Stimulated activated CD4-positive, alpha-beta T cell treated with anti-CD3 and anti-CD28 coated beads, Interleukin-2, amount 100 ng/mL, for 48 hours (primary cell): ENCODE measurements around the gene ATP7B.

Source experiments
- DNase-seq, 2 donors: peaks; one replicate each; pipeline ENCODE4 v3.0.0-alpha.2; 2020

Gene ATP7B

GRCh38 chr13:51976423-51976822 is 34.8 kb downstream of the ATP7B start:
- no peak for DNase-seq

- DNase-seq: no peak
Observed at GRCh38 chr13:51974482-51974881, 36.8 kb downstream of the ATP7B start.

GRCh38 chr13:51971520-51972426 is 39.5 kb downstream of the ATP7B start:
- DNase-seq: no peak

- DNase-seq: no peak
Observed at GRCh38 chr13:51970349-51970748, 40.9 kb downstream of the ATP7B start.

GRCh38 chr13:51967482-51968446 is 43.5 kb downstream of the ATP7B start:
- DNase-seq: no peak

GRCh38 chr13:51966186-51966585 is 45.1 kb downstream of the ATP7B start:
- no peak for DNase-seq

- DNase-seq: no peak
Observed at GRCh38 chr13:51961493-51962403, 49.5 kb downstream of the ATP7B start.

GRCh38 chr13:51960766-51961165 is 50.5 kb downstream of the ATP7B start:
- DNase-seq: no peak

GRCh38 chr13:51959773-51960172 is 51.5 kb downstream of the ATP7B start:
- no peak for DNase-seq

GRCh38 chr13:51958217-51958547 is 53.1 kb downstream of the ATP7B start:
- no peak for DNase-seq

- DNase-seq: no peak
Observed at GRCh38 chr13:51957377-51958216, 53.7 kb downstream of the ATP7B start.

- DNase-seq: no peak
Observed at GRCh38 chr13:51956717-51957116, 54.5 kb downstream of the ATP7B start.

GRCh38 chr13:51955816-51956603 is 55.2 kb downstream of the ATP7B start:
- DNase-seq: no peak

- DNase-seq: no peak
Observed at GRCh38 chr13:51955281-51955771, 55.9 kb downstream of the ATP7B start.

GRCh38 chr13:51953347-51954195 is 57.7 kb downstream of the ATP7B start:
- DNase-seq: no peak

GRCh38 chr13:51950722-51951121 is 60.5 kb downstream of the ATP7B start:
- DNase-seq: no peak

- DNase-seq: no peak
Observed at GRCh38 chr13:51946163-51946669, 65.0 kb downstream of the ATP7B start.

GRCh38 chr13:51945149-51945548 is 66.1 kb downstream of the ATP7B start:
- DNase-seq: no peak

- DNase-seq: no peak
Observed at GRCh38 chr13:51944428-51944827, 66.8 kb downstream of the ATP7B start.
